SK-N-DZ (cell line): ENCODE data around the gene JUN.
"Not testable (repeated sequence)": the region's sequence is repeated elsewhere in the genome, so short reads cannot be mapped to it uniquely, and the experiment has no call there.

Experiments used
- DNase-seq: peaks from one replicate; pipeline ENCODE4 v3.0.0-alpha.2; 2015; ENCODE audit warnings: low spot score

The JUN gene

GRCh38 chr1:58809325-58810010, 25.6 kb upstream of the JUN start:
- DNase-seq, result no peak

GRCh38 chr1:58808077-58808476, 24.2 kb upstream of the JUN start:
- no peak for DNase-seq

- no peak for DNase-seq
Observed at GRCh38 chr1:58805716-58806571, 22.1 kb upstream of the JUN start.

DNA sequence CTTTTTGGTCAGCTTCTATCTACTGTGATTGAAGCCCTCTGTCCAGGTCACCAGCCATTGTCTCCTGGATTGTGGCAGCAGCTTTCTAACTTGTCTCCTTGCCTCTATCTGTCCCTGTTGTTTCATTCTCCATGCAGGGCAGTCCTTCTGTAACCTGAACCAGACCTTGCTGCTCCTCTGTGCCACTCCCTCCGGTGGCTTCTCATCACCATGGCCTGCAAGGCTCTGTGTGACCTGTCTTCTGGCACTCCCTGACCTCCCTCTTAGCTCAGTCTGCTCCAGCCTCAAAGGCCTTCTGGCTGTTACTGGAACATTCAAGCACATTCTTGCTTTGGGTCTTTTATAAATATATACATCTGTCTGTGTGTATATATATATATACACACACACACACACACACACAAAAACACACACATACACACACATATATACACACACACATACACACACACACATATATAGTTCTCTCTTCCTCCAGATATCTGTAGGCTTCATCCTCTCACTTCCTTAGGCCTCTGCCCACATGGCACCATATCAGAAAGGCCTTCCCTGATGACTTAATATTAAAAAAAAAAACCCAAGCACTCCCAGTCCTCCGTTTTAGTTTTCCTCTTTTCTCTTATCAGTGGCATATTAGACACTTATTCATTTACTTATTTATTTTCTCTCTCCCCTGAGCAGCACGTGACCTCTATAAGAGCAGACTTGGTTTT, 21.2 kb upstream of the JUN start:
- DNase-seq, result no peak

DNA sequence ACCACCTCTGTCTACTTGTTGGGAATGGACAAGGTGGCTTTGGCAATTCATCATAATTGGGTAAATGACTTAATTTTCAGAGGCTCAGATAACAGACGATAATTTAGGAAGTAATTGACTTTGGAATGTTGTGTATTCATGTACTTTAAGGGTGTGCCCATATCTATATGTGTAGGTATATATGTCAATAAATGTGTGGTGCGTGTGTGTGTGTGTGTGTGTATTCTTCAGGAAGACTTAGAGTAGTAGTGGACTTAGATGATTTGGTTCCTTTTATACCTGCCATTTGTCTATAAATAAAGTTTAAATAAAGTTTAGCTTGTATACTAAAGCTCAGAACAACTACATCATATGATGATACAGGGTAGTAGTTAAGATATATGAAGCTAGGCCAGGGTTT, 20.0 kb upstream of the JUN start:
- no peak for DNase-seq

- DNase-seq, result no peak
Observed at GRCh38 chr1:58802640-58803399, 19.0 kb upstream of the JUN start.

DNA sequence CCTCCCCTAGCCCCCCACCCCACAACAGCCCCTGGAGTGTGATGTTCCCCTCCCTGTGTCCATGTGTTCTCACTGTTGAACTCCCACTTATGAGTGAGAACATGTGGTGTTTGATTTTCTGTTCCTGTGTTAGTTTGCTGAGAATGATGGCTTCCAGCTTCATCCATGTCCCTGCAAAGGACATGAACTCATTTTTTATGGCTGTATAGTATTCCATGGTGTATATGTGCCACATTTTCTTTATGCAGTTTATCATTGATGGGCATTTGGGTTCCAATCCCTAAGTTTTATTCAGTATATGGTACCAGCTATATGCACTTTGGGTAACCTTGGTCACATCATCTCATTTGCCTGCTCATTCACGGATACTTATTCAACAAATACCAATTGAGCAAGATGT, 17.4 kb upstream of the JUN start:
- DNase-seq, result not testable (repeated sequence)

- no peak for DNase-seq
Observed at GRCh38 chr1:58799650-58800049, 15.8 kb upstream of the JUN start.

GRCh38 chr1:58798910-58799442, 15.1 kb upstream of the JUN start:
- no peak for DNase-seq

GRCh38 chr1:58796416-58796815, 12.6 kb upstream of the JUN start:
- no peak for DNase-seq

DNA sequence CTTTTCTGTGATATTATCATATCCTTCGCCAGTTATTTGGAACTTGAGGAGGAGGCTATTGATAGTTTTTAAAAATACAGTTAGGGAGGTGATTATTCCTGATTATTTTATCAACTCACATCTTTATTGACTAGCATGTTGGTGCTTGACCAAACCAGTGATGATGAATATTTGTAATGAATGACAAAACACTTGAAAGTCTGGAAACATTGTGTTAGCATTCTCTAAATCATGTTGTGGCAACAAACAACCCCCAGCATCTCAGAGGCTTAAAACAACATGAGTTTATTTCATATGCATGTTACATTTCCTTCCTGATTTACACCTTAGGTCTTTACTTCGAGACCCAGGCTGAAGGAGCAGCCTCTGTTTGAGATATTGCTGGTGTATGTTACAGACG, 10.7 kb upstream of the JUN start:
- no peak for DNase-seq

GRCh38 chr1:58792846-58793245, 9.0 kb upstream of the JUN start:
- no peak for DNase-seq

GRCh38 chr1:58791106-58791505, 7.3 kb upstream of the JUN start:
- no peak for DNase-seq

GRCh38 chr1:58789996-58790660, 6.3 kb upstream of the JUN start:
- DNase-seq, result no peak

GRCh38 chr1:58789322-58789856, 5.5 kb upstream of the JUN start:
- DNase-seq, result no peak

- no peak for DNase-seq
Observed at GRCh38 chr1:58788259-58788658, 4.4 kb upstream of the JUN start.

DNA sequence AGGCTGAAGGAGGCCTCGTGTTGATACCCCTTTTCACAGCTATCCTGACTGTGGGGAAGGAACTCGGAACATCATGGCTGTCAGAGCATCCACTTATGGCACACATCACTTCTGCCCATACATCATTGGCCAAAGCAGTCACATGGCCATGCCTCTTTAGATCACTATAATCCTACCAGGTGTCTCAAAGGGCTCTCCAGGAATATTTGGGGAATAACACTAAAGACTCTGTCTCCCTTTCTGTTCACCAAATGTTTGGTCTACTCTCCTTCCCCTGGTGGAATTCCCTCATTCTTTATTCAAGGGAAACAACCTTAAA, 3.0 kb upstream of the JUN start:
- no peak for DNase-seq

- no peak for DNase-seq
Observed at GRCh38 chr1:58786184-58786926, 2.5 kb upstream of the JUN start.

DNA sequence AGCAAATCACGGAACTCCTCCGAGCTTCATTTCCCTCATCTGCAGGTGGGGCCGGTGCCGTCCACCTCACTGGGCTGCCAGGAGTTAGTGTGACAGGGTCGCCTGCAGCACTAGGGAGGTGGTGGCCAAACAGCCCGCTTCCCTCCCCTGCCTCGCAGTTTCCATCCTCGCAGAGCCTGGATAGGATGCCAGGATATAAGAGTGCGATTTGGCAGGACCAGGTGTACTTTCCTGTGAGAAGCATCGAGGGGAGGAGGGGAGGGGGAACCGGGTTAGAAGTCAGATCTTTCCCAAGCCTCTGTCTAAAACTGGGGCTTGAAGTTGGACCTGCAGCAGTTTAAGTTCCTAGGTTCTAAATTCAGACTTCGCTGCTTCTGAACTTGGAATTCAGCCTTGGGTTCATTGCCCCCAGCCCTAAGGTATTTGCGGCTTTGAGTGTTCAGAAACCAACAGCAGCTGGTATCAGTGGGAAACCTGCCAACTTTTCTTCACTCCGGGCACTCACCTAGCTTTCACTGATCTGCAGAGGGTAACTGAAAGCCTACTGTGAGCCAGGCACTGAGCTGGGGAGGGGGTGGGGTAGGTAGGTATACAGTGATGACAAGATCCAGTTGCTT, 1.7 kb upstream of the JUN start:
- DNase-seq, result no peak
